CD4-positive, alpha-beta T cell treated with Interleukin-6 for 4 hours (primary cell): ENCODE results near the gene DRAP1.
A peak's percentile ranks its signal among the peaks of the same experiment; 100 is the strongest.
"Not testable (repeated sequence)": the region's sequence is repeated elsewhere in the genome, so short reads cannot be mapped to it uniquely, and the experiment has no call there.

Experiments used
- DNase-seq: peaks from one replicate; pipeline ENCODE4 v3.0.0-alpha.2; 2020; ENCODE audit warnings: mixed read lengths

DRAP1 gene

DNA sequence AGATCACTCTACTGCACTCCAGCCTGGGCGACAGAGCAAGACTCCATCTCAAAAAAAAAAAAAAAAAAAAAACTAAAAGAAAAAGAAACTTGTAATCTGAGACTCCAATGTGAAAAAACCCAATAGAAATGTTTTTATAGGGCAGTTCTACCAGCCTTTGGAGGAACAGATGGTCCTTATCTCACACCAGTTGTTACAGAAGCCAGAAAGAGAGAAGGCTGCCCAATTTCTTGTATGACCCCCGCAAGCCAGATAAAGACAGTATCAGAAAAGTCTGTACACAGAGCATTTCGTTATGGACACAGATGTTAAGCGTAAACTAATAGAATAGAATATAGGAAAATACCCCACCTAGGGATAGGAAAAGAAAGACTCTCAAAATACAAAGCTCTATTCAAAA, 14.8 kb downstream of the DRAP1 start:
- no peak for DNase-seq

DNA sequence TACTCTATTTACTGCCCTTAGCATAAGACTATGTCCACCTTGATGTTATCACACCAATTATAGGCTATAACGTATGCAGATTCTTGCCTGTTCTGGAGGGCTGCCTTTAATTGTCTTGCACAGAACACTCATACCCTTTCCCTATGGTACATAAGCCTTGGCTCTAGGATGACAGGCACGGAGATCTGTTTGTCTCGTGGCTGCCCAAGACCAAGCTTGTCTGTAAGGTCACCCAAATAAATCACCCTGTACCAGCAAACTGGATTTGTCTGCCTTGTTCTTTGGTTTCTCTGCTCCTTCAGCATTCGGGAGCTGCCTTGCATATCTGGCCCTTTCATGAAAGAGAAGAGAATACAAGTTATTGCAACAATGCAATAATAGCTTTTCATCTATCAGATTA, 18.5 kb downstream of the DRAP1 start:
- no peak for DNase-seq

GRCh38 chr11:65941720-65942310, 22.6 kb downstream of the DRAP1 start:
- DNase-seq = no peak

- no peak for DNase-seq
Measured at GRCh38 chr11:65942531-65942930, 23.3 kb downstream of the DRAP1 start.

DNA sequence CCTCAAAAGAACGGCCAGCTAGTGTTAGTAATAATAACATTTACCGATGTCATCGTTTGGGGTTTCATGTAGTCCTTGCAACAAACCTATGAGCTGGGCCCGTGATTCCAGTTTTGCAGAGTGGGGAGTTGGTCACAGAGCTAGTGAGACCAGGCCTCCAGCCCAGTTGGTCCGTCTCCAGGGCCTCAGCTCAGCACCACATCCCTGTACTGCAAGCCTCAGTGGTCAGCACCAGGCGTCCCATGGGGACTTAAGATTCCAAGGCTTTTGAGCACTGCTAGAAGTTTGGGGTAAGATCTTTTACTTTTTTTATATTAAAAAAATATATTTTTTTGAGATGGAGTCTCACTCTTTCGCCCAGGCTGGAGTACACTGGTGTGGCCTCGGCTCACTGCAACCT, 25.0 kb downstream of the DRAP1 start:
- no peak for DNase-seq

GRCh38 chr11:65944767-65945166, 25.5 kb downstream of the DRAP1 start:
- DNase-seq = no peak

- no peak for DNase-seq
Measured at GRCh38 chr11:65945430-65945911, 26.2 kb downstream of the DRAP1 start, which contains the start of gene TSGA10IP. Gene TSGA10IP (plus strand): TSS chr11:65945480. CDS start chr11:65945676, 196 bp downstream.

GRCh38 chr11:65945941-65946558, 26.8 kb downstream of the DRAP1 start:
- no peak for DNase-seq

DNA sequence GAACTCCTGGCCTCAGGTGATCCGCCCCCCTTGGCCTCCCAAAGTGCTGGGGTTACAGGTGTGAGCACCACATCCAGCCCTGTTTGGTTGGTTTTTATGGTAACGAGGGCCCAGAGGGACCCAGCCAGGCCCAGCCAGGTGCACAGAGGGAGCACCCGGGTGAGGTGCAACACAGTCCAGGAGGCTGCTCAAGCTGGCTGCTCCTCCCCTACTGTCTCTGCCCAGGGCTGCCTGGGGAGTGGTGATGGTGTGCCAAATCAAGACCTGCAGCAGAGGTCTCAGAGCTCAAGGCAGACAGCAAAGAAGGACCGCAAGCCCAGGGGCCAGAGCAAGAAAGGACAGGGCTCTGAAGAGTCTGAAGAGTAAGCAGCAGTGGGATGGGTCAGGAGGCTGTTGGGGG, 27.4 kb downstream of the DRAP1 start:
- no peak for DNase-seq

DNA sequence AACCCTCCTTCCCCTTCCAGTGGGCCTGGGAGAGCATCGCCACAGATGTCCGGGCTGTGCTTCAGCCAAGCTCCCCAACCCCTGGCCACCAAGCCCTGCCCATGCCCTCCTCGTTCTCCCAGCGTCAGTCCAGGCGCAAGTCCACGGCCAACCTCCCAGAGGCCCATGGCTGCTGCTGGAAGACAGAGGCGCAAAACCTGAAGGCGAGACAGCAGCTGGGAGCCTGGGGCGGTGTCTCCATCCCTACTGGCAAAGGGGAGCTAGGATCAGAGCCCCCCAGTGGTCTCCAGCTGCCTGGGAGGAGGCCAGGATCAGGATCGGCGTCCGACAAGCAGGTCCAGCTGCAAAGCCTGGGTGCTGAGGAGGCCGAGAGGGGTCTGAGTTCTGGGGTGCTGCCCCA, 27.9 kb downstream of the DRAP1 start:
- no peak for DNase-seq

- no peak for DNase-seq
Measured at GRCh38 chr11:65947603-65948125, 28.4 kb downstream of the DRAP1 start.

- DNase-seq = not testable (repeated sequence)
Measured at GRCh38 chr11:65950711-65951110, 31.5 kb downstream of the DRAP1 start.

DNA sequence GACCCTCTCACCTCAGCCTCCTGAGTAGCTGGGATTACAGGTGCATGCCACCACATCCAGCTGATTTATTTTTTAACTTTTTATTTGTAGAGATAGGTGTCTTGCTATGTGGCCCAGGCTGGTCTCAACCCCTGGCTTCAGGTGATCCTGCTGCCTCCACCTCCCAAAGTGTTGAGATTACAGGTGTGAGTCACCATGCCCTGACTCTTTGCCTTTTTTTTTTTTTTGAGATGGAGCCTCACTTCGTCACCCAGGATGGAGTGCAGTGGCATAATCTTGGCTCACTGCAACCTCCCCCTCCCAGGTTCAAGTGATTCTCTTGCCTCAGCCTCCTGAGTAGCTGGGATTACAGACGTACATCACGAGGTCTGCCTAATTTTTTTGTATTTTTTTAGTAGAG, 32.4 kb downstream of the DRAP1 start:
- not testable (repeated sequence) for DNase-seq

DNA sequence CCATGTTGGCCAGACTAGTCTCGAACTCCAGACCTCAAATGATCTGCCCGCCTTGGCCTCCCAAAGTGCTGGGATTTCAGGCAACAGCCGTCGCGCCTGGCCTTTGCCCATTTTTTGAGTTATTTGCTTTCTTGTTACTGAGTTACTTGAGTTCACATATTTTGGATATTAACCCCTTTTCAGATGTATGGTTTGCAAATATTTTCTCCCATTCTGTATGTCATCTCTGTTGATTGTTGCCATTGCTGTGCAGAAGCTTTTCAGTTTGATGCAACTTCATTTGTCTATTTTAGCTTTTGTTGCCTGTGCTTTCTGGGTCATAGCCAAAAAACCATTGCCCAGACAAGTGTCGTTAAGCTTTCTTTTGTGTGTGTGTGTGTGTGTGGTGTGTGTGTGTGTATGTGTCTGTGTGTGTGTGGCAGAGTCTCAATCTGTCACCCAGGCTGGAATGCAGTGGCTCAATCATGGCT, 32.9 kb downstream of the DRAP1 start:
- no peak for DNase-seq

GRCh38 chr11:65953471-65953870, 34.2 kb downstream of the DRAP1 start:
- DNase-seq = no peak

GRCh38 chr11:65954771-65955170, 35.5 kb downstream of the DRAP1 start:
- no peak for DNase-seq

DNA sequence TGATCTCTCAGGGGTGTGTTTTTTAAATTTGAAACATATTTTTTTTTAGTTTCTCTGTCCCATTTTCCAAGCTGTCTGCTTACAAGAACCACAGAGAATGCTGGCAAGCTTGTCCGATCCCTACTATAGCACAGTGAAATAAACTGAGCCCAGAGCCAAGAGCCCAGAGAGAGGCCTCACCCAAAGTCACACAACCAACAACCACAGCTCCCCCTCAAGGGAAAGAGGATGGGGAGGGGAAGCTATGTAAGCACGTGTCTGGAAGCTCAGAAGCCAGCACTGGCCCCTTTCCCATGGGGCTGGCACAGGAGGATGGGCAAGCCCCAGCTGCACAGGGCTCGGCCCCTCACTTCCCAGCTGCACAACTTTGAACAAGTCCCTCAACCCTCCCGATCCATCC, 39.1 kb downstream of the DRAP1 start:
- DNase-seq = no peak

DNA sequence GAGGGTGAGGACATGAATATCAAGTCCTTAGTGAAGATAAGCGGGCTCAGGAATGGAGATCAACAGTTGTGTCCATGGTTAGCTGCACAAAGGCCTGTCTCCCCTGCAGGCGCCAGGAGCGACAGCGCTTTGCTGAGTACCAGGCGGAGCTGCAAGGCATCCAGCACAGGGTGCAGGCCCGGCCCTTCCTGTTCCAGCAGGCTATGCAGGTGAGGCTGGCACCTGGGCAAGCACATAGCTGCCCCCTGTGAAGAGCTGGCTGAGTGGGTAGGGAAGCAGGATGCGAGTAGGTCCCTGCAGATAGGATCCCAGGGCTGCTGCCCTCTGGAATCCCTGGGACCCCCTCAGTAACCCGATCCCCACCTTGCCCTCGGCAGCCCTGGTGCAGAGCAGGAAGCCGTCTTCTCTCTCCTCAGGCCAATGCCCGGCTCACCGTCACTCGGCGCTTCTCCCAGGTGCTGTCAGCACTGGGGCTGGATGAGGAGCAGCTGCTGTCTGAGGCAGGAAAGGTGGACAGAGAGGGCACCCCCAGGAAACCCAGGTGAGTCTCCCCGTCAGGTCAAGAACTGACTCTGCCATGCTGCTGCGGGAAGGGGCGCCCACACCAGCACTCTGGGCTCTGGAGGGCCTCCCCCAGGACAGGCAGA, 39.7 kb downstream of the DRAP1 start:
- DNase-seq = no peak

GRCh38 chr11:65960824-65961266, 41.6 kb downstream of the DRAP1 start:
- no peak for DNase-seq

DNA sequence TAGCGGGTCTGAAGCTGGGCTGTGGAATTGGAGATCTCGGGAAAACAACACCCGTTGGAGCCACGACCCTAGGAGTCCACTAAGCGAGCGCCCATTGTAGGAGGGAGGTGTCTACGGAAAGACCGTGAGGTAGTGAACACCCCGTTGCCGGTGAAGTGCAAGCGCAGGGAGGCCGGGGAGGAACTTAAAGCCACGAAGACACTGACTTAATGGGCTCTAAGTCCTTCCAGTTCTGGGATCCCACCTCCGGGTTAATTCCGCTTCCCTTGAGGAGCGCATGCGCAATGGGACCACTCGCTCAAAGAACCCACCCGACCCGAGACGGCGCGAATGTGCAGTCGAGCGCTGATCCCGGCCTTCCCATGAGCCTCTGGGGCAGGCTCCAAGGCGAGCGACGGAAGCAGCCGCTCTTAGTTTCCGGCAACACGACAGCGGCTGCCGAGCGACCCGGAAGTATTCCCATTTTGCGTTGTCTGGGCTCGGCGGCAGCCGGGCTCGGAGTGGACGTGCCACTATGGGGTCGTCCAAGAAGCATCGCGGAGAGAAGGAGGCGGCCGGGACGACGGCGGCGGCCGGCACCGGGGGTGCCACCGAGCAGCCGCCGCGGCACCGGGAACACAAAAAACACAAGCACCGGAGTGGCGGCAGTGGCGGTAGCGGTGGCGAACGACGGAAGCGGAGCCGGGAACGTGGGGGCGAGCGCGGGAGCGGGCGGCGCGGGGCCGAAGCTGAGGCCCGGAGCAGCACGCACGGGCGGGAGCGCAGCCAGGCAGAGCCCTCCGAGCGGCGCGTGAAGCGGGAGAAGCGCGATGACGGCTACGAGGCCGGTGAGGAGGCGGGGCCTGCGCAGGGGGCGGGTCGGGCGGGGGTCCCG, 42.3 kb downstream of the DRAP1 start, which contains the start of gene SART1:
TSS of gene SART1 (plus strand) at position 468 of the 874 bp plus-strand sequence. CDS start at position 515, 47 bp downstream.
- peak; percentile 97 for DNase-seq

- DNase-seq = no peak
Measured at GRCh38 chr11:65962141-65962564, 42.9 kb downstream of the DRAP1 start.

DNA sequence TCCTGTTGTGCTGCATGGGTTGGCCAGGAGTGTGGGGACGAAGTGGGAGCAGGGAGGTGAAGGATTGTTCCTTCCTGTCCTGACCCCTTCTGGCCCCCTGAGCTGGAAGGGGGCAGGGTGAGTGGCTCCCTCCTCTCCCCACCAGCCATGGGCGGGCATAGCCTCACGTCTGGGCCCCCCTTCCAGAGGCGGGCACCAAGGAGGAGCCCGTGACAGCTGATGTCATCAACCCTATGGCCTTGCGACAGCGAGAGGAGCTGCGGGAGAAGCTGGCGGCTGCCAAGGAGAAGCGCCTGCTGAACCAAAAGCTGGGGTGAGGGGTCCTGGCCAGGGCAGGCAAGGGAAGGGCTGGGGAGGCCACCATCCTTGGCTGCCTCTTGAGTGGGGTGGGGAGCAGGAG, 45.7 kb downstream of the DRAP1 start:
- DNase-seq = no peak
